Fibroblast of lung (primary cell): Measurements from ENCODE around the gene FBXW5. TPM values are rescaled to one million over a fixed set of nuclear protein-coding genes. Genes with fewer than 3 reads are reported as not detected.

Experiments
- DNase-seq, 2 donors: peaks; one replicate each; pipeline versions ENCODE4 v3.0.0 to v3.0.0-alpha.2; 2010; ENCODE audit warnings: low read depth in 2 of 2
- H2AFZ ChIP-seq: 2 replicates; pipeline ENCODE4 v1.5.1; 2012; ENCODE audit warnings: low read length, control low read depth, inconsistent platforms
- H3K27ac ChIP-seq: 2 replicates; pipeline ENCODE4 v1.5.1; 2011; ENCODE audit warnings: low read length, control low read depth; ENCODE audit not compliant: insufficient read depth
- H3K27me3 ChIP-seq: 2 replicates; pipeline ENCODE4 v1.5.1; 2011; ENCODE audit warnings: mild to moderate bottlenecking, low read length; ENCODE audit not compliant: control insufficient read depth, insufficient read depth
- H3K36me3 ChIP-seq: 2 replicates; pipeline ENCODE4 v1.5.1; 2011; ENCODE audit warnings: low read length; ENCODE audit not compliant: control insufficient read depth, insufficient read depth
- H3K4me1 ChIP-seq: 2 replicates; pipeline ENCODE4 v1.5.1; 2011; ENCODE audit warnings: low read length; ENCODE audit not compliant: control insufficient read depth, insufficient read depth; ENCODE audit errors: extremely low read depth
- H3K4me2 ChIP-seq: 2 replicates; pipeline ENCODE4 v1.5.1; 2011; ENCODE audit warnings: low read length, control low read depth; ENCODE audit not compliant: insufficient read depth; ENCODE audit errors: extremely low read depth
- H3K4me3 ChIP-seq, 4 experiments: fragments of 200-600 bp in 1 of 4; sonication (generic) in 1 of 4; replicated peaks in 1 of 4; 2 replicates each; pipeline ENCODE4 v1.5.1; 2011 to 2016; ENCODE audit warnings: low read length in 4 of 4, low read depth in 3 of 4, mild to moderate bottlenecking in 3 of 4, control low read depth in 2 of 4, inconsistent platforms in 1 of 4, mixed read lengths in 1 of 4; ENCODE audit not compliant: insufficient read depth in 1 of 4; ENCODE audit errors: control extremely low read depth in 1 of 4
- H3K79me2 ChIP-seq: 2 replicates; pipeline ENCODE4 v1.5.1; 2012; ENCODE audit warnings: mild to moderate bottlenecking, low read length, inconsistent platforms; ENCODE audit not compliant: control insufficient read depth, insufficient read depth
- H3K9ac ChIP-seq: 2 replicates; pipeline ENCODE4 v1.5.1; 2011; ENCODE audit warnings: mild to moderate bottlenecking, low read length, control low read depth; ENCODE audit not compliant: insufficient read depth
- H3K9me3 ChIP-seq: 2 replicates; pipeline ENCODE4 v1.5.1; 2012; ENCODE audit warnings: low read depth, low read length; ENCODE audit not compliant: control insufficient read depth, insufficient read depth
- H4K20me1 ChIP-seq: 2 replicates; pipeline ENCODE4 v1.5.1; 2011; ENCODE audit warnings: low read length; ENCODE audit not compliant: control insufficient read depth, insufficient read depth; ENCODE audit errors: extremely low read depth
- EZH2 ChIP-seq: IDR thresholded peaks from 2 replicates; pipeline ENCODE4 v1.5.1; 2012; ENCODE audit warnings: low read length, control low read depth, mild to moderate bottlenecking; ENCODE audit errors: missing control alignments
- polyA plus RNA-seq, 2 donors: library from polyadenylated mRNA; depleted of rRNA in 1 of 2; stranded (reverse) in 1 of 2; unstranded in 1 of 2; fragments of >200 nt; gene quantifications; 2 replicates each; pipeline ENCODE4 v1.2.1, GENCODE V29; 2011 to 2012; ENCODE audit warnings: missing spikeins in 1 of 2
- total RNA-seq: library from RNA; depleted of rRNA; stranded (reverse); fragments of >200 nt; gene quantifications from 2 replicates; pipeline ENCODE4 v1.2.1, GENCODE V29; 2014
- TF ChIP-seq, protein P1 (sequence below), 2 donors: IDR thresholded peaks in 1 of 2; conservative IDR thresholded peaks in 1 of 2; 1 replicate in 1 of 2; 2 replicates in 1 of 2; pipeline ENCODE4 v1.5.1; 2011 to 2012; ENCODE audit warnings: low read length in 2 of 2, control low read depth in 1 of 2, inconsistent platforms in 1 of 2, low read depth in 1 of 2, mild to moderate bottlenecking in 1 of 2

Gene FBXW5
- total and polyA plus RNA-seq, 2 donors (not counting 1 experiment from before 2014, with no cell fraction given), result 31.3 to 166 TPM

DNA sequence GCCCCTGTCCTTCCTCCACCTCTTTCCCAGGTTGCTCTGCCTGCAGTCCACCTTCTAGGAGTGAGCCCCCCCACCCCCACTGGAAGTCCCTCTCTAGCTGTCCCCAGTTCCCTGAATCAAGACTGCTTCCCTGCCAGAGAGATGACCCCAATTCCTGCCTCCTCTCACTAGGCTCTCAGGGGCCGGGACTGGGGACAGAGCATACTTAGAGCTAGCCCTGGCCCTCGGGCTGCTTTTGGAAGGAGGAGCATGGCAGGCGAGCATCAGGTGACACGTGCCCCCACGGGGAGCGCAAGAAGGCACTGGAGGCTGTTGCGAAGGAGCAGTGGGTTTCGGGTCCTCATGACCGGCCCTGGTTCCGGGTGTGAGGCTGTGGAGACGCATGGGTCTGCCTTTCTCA is 48.5 kb downstream of the FBXW5 start:
- Histone ChIP-seq H3K4me2 (no peak overlapping the region), H3K4me1 (no peaks in the 10 kb centered on the region), H3K36me3 (peaks cover 11% of the 10 kb centered on the region), H3K79me2 (peaks cover 10% of the 10 kb centered on the region), H3K9me3 (no peaks in the 10 kb centered on the region), H3K4me3 (no peak overlapping the region), H3K27me3 (no peaks in the 10 kb centered on the region), H3K27ac (no peak overlapping the region), H3K9ac (no peak overlapping the region), H4K20me1 (no peaks in the 10 kb centered on the region), H2AFZ (no peak overlapping the region)
- DNase-seq, result no peak
- no peak for TF ChIP-seq EZH2
- TF ChIP-seq, protein P1, sequence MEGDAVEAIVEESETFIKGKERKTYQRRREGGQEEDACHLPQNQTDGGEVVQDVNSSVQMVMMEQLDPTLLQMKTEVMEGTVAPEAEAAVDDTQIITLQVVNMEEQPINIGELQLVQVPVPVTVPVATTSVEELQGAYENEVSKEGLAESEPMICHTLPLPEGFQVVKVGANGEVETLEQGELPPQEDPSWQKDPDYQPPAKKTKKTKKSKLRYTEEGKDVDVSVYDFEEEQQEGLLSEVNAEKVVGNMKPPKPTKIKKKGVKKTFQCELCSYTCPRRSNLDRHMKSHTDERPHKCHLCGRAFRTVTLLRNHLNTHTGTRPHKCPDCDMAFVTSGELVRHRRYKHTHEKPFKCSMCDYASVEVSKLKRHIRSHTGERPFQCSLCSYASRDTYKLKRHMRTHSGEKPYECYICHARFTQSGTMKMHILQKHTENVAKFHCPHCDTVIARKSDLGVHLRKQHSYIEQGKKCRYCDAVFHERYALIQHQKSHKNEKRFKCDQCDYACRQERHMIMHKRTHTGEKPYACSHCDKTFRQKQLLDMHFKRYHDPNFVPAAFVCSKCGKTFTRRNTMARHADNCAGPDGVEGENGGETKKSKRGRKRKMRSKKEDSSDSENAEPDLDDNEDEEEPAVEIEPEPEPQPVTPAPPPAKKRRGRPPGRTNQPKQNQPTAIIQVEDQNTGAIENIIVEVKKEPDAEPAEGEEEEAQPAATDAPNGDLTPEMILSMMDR (conservative IDR thresholded peaks at IDR 0.05 in 1 of 2, IDR thresholded peaks at IDR 0.05 in 1 of 2; ENCODE audit: low read depth in 1 of 2, low read length in 2 of 2), result no peak

DNA sequence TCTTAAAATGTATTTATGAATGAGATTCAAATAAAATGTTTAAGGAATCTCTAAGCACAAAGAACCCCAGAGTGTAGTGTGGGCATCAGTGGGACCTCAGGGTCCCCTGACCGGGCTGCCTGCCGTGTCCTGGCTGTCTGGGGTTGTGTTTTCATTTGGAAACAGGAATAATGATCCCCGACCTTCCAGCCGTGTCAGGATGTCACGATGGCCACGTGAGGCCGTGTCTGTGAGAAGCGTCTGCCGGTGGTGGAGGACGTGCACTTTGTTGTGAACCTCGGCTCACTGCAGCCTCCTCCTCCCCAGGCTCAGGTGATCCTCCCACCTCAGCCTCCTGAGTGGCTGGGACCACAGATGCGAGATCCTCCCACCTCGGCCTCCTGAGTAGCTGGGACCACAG is 53.9 kb downstream of the FBXW5 start:
- H3K27ac ChIP-seq, result no peak overlapping the region
- no peaks in the 10 kb centered on the region for H3K27me3 ChIP-seq
- no peak overlapping the region for H3K4me2 ChIP-seq
- no peak for DNase-seq
- H3K4me3 ChIP-seq, result no peak overlapping the region
- no peak for TF ChIP-seq EZH2
- TF ChIP-seq, protein P1 (conservative IDR thresholded peaks at IDR 0.05 in 1 of 2, IDR thresholded peaks at IDR 0.05 in 1 of 2; ENCODE audit: low read depth in 1 of 2, low read length in 2 of 2), result no peak
- H3K36me3 ChIP-seq, result peaks cover 5% of the 10 kb centered on the region
- no peak overlapping the region for H3K9ac ChIP-seq
- H3K4me1 ChIP-seq, result no peaks in the 10 kb centered on the region
- no peaks in the 10 kb centered on the region for H4K20me1 ChIP-seq
- H3K79me2 ChIP-seq, result peaks cover 39% of the 10 kb centered on the region
- no peaks in the 10 kb centered on the region for H3K9me3 ChIP-seq
- H2AFZ ChIP-seq, result no peak overlapping the region

Other genes with a start within 250 kb of the FBXW5 start
Only the 30 nearest of the 32 such genes appear.
- gene DIPK1B, start 232.2 kb downstream of the FBXW5 start, total RNA-seq, result 0.33 and 0.77 TPM in 2 replicates
- 0.16 and 0.34 TPM in 2 replicates for gene DIPK1B, start 232.2 kb downstream of the FBXW5 start, polyA plus RNA-seq
- gene LCN10, start 201.8 kb downstream of the FBXW5 start, total RNA-seq, result not detected in 2 replicates
- gene LCN10, start 201.8 kb downstream of the FBXW5 start, polyA plus RNA-seq, result not detected in 2 replicates
- not detected in 2 replicates for gene LCN6, start 196.2 kb downstream of the FBXW5 start, total RNA-seq
- not detected in 2 replicates for gene LCN6, start 196.2 kb downstream of the FBXW5 start, polyA plus RNA-seq
- gene LCN8, start 186.5 kb downstream of the FBXW5 start, total RNA-seq, result not detected in 2 replicates
- gene LCN8, start 186.5 kb downstream of the FBXW5 start, polyA plus RNA-seq, result not detected in 2 replicates
- not detected in 2 replicates for gene LCN15, start 180.2 kb downstream of the FBXW5 start, total RNA-seq
- gene LCN15, start 180.2 kb downstream of the FBXW5 start, polyA plus RNA-seq, result not detected in 2 replicates
- 40.1 and 56.5 TPM in 2 replicates for gene TMEM141, start 153.4 kb downstream of the FBXW5 start, total RNA-seq
- gene TMEM141, start 153.4 kb downstream of the FBXW5 start, polyA plus RNA-seq, result 43.3 and 53.4 TPM in 2 replicates
- 0.99 and 1.0 TPM in 2 replicates for gene CCDC183, start 148.4 kb downstream of the FBXW5 start, total RNA-seq
- gene CCDC183, start 148.4 kb downstream of the FBXW5 start, polyA plus RNA-seq, result 0.05 and 0.35 TPM in 2 replicates
- 55.0 and 59.6 TPM in 2 replicates for gene RABL6, start 136.8 kb downstream of the FBXW5 start, total RNA-seq
- gene RABL6, start 136.8 kb downstream of the FBXW5 start, polyA plus RNA-seq, result 36.8 and 56.7 TPM in 2 replicates
- gene AJM1, start 102.3 kb downstream of the FBXW5 start, total RNA-seq, result 1.7 and 1.8 TPM in 2 replicates
- 0.15 and 0.19 TPM in 2 replicates for gene AJM1, start 102.3 kb downstream of the FBXW5 start, polyA plus RNA-seq
- gene PHPT1, start 95.3 kb downstream of the FBXW5 start, total RNA-seq, result 175 and 190 TPM in 2 replicates
- 99.6 and 108 TPM in 2 replicates for gene PHPT1, start 95.3 kb downstream of the FBXW5 start, polyA plus RNA-seq
- gene MAMDC4, start 92.4 kb downstream of the FBXW5 start, total RNA-seq, result 3.3 and 4.6 TPM in 2 replicates
- gene MAMDC4, start 92.4 kb downstream of the FBXW5 start, polyA plus RNA-seq, result 0.30 and 0.37 TPM in 2 replicates
- gene EDF1, start 78.4 kb downstream of the FBXW5 start, total RNA-seq, result 279 and 317 TPM in 2 replicates
- gene EDF1, start 78.4 kb downstream of the FBXW5 start, polyA plus RNA-seq, result 309 and 387 TPM in 2 replicates
- 8.0 and 8.4 TPM in 2 replicates for gene TRAF2, start 58.2 kb downstream of the FBXW5 start, total RNA-seq
- gene TRAF2, start 58.2 kb downstream of the FBXW5 start, polyA plus RNA-seq, result 3.7 and 4.3 TPM in 2 replicates
- gene C8G, start 505 bp upstream of the FBXW5 start, total RNA-seq, result 1.2 TPM in 1 of 2 replicates, not detected in the other
- gene C8G, start 505 bp upstream of the FBXW5 start, polyA plus RNA-seq, result 0.40 TPM in 1 of 2 replicates, not detected in the other
- 0.17 TPM in 1 of 2 replicates, not detected in the other for gene LCN12, start 7.5 kb upstream of the FBXW5 start, total RNA-seq
- 0.02 TPM in 1 of 2 replicates, not detected in the other for gene LCN12, start 7.5 kb upstream of the FBXW5 start, polyA plus RNA-seq
- 89.9 and 90.3 TPM in 2 replicates for gene PTGDS, start 32.8 kb upstream of the FBXW5 start, total RNA-seq
- gene PTGDS, start 32.8 kb upstream of the FBXW5 start, polyA plus RNA-seq, result 2.0 and 4.9 TPM in 2 replicates
- 3.3 and 6.3 TPM in 2 replicates for gene LCNL1, start 38.3 kb upstream of the FBXW5 start, total RNA-seq
- gene LCNL1, start 38.3 kb upstream of the FBXW5 start, polyA plus RNA-seq, result 0.75 and 1.4 TPM in 2 replicates
- 13.7 and 14.9 TPM in 2 replicates for gene PAXX, start 47.7 kb upstream of the FBXW5 start, total RNA-seq
- gene PAXX, start 47.7 kb upstream of the FBXW5 start, polyA plus RNA-seq, result 6.1 and 9.9 TPM in 2 replicates
- 1.3 and 3.5 TPM in 2 replicates for gene CLIC3, start 51.8 kb upstream of the FBXW5 start, total RNA-seq
- 0.98 and 1.5 TPM in 2 replicates for gene CLIC3, start 51.8 kb upstream of the FBXW5 start, polyA plus RNA-seq
- 13.9 and 21.8 TPM in 2 replicates for gene ABCA2, start 83.5 kb upstream of the FBXW5 start, total RNA-seq
- 8.5 and 13.4 TPM in 2 replicates for gene ABCA2, start 83.5 kb upstream of the FBXW5 start, polyA plus RNA-seq
- gene FUT7, start 87.3 kb upstream of the FBXW5 start, total RNA-seq, result not detected in 2 replicates
- gene FUT7, start 87.3 kb upstream of the FBXW5 start, polyA plus RNA-seq, result not detected in 2 replicates
- 10.5 and 15.7 TPM in 2 replicates for gene NPDC1, start 101.4 kb upstream of the FBXW5 start, total RNA-seq
- 9.0 and 12.1 TPM in 2 replicates for gene NPDC1, start 101.4 kb upstream of the FBXW5 start, polyA plus RNA-seq
- gene ENTPD2, start 109.3 kb upstream of the FBXW5 start, total RNA-seq, result under 0.01 TPM in 2 replicates
- gene ENTPD2, start 109.3 kb upstream of the FBXW5 start, polyA plus RNA-seq, result not detected in 2 replicates
- 0.26 and 2.8 TPM in 2 replicates for gene SAPCD2, start 125.8 kb upstream of the FBXW5 start, total RNA-seq
- gene SAPCD2, start 125.8 kb upstream of the FBXW5 start, polyA plus RNA-seq, result 0.85 and 2.7 TPM in 2 replicates
- 15.7 and 21.1 TPM in 2 replicates for gene UAP1L1, start 132.8 kb upstream of the FBXW5 start, total RNA-seq
- 16.4 and 17.9 TPM in 2 replicates for gene UAP1L1, start 132.8 kb upstream of the FBXW5 start, polyA plus RNA-seq
- gene MAN1B1, start 142.2 kb upstream of the FBXW5 start, total RNA-seq, result 63.2 and 96.6 TPM in 2 replicates
- 43.0 and 45.5 TPM in 2 replicates for gene MAN1B1, start 142.2 kb upstream of the FBXW5 start, polyA plus RNA-seq
- gene DPP7, start 170.0 kb upstream of the FBXW5 start, total RNA-seq, result 93.0 and 126 TPM in 2 replicates
- 28.6 and 44.3 TPM in 2 replicates for gene DPP7, start 170.0 kb upstream of the FBXW5 start, polyA plus RNA-seq
- under 0.01 TPM in 1 of 2 replicates, not detected in the other for gene GRIN1, start 194.4 kb upstream of the FBXW5 start, total RNA-seq
- gene GRIN1, start 194.4 kb upstream of the FBXW5 start, polyA plus RNA-seq, result 0.06 and 0.08 TPM in 2 replicates
- gene LRRC26, start 225.3 kb upstream of the FBXW5 start, total RNA-seq, result not detected in 2 replicates
- gene LRRC26, start 225.3 kb upstream of the FBXW5 start, polyA plus RNA-seq, result not detected in 2 replicates
- gene TMEM210, start 227.3 kb upstream of the FBXW5 start, total RNA-seq, result not detected in 2 replicates
- not detected in 2 replicates for gene TMEM210, start 227.3 kb upstream of the FBXW5 start, polyA plus RNA-seq